ENCODE measurements around the gene CSNK1E.

Gene CSNK1E

DNA sequence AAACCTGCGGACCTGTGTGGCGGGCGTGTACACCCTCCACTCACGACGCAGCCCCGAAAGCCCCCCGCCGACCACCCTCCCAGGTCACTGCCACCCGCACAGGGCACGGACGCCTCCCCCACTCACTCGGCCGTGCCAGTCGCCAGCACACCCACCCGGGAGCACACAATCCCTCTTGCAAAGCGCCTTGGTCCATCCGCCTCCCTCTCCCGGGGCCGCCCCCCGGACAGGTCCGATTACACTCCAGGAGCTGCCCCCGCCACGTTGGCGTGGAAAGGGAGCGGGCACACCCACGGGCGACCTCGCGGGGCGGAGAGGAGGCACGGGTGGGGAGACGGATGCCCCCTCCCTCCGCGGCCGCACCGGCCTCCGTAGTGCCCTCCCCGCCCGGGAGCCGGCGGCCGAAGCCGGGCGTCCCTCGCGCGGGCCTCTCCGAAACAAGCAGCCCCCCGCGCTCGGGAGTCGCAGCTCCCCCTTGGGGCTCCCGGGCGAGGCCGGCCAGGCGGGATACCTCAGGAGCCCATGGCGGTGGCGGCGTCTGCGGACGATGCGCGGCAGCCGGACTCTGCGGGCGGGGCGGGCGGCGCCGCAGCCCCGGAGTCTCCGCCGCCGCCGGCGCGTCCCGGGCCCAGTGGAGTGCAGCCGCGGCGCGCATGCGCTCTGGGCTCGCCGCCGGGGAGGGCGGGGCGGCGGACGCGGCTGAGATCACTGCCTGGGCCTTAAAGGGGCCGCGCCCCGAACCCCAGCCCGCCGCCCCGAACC lies 44.7 kb downstream of the CSNK1E start, which contains the start of gene TMEM184B:
TSS of gene TMEM184B (minus strand) at position 638 of the 762 bp plus-strand sequence. CDS start 25,049 bp downstream, outside the sequence.
- peak; percentile 79 for DNase-seq

DNA sequence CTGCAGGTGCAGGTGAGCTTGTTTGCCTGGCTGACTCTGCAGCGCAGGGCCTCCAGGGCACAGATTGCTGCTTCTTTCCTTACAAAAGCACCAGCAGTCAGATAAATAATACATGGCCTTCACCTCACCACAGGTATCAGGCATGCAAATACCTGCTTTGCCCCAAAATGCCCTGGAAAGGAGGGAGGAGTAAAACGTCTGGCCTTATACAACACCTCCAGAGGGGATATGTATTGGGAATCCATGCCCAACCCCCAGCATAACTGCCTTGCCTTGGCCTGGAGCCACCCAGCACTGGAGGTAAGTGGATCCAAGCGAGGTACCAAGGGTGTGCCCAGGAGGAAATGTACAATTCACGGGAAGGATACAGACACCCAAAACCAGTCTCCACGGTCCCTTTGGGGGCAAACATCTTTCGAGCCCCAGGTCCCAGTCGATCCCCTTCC lies 45.3 kb downstream of the CSNK1E start:
- no peak for DNase-seq

DNA sequence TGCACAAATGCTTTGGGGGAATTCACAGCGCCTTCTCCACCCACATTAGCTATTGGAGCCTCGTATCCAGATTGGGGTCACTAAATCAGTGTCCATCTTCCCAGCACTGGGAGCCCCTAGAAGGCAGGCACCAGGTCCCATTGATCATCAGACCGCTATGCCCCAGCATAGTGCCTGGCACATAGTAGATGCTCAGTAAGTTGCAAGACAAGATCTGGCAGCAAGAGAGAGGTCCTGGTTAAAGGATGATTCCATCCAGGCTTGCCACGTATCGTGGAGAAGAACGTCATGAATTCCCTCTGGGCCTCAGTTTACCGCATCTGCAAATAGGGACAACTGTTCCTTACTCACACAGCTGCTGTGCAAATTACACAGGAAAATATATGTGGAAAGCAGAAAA lies 46.1 kb downstream of the CSNK1E start:
- no peak for DNase-seq

GRCh38 chr22:38270091-38270992 lies 46.9 kb downstream of the CSNK1E start:
- peak; percentile 76 for DNase-seq

- DNase-seq, result no peak
Measured at GRCh38 chr22:38269466-38269865, 47.8 kb downstream of the CSNK1E start.

- DNase-seq, result no peak
Measured at GRCh38 chr22:38267086-38267485, 50.1 kb downstream of the CSNK1E start.

DNA sequence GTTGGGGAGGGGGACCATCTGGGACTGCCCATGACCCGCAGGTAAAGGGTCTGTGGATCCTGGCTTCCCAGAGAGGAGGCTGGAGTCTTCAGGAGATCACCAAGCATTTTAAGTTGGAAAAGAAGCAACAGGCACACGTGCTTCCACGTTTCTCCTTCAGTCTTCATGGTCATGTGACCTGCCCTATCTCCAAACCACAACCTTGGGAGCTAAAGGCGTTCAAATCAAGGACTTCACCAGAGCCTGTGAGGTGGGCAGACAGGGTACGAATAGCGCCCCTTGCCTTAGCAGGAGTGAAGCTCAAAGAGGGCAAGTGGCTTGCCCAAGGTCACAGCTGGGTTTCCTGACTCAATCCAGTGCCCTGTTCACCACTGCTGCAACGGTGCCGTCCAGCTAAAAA lies 51.1 kb downstream of the CSNK1E start:
- DNase-seq, result no peak

GRCh38 chr22:38264322-38264843 lies 52.9 kb downstream of the CSNK1E start:
- no peak for DNase-seq

DNA sequence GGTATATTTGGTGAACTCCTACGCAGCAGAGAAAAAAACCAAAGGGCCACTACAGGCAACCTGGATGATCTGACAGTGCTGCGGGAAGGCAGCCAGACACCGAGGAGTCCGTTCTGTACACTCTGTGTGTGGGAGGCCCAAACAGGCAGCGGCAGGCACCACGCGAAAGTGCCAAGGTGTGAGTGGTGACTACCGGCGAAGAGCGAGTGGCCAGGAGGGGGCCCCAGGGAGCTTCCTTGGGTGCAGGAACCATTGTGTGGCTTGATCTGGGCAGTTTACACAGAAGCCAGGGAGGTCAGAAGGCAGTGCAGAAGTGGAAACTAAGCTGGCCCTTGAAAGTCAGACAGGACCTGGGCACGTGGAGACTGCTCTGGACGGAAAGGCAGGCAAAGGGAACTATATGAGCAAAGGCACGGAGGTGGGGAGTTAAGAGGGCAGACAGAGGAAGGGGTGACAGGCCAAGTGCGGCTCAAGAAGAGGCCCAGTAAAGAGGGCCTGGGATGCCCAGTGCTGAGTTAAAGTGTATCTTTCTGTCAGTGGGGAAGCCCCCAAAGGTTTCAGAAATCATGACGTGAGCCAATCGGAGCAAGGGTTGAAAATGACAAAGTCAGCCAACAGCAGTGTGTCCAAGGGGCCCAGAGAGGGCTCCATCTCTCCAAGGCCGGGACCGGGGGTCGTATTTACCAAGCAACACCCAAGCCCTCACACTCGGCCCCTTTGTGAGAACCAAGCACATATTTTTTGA lies 55.0 kb downstream of the CSNK1E start:
- DNase-seq, result no peak

- DNase-seq, result peak; percentile 75
Measured at GRCh38 chr22:38260761-38261681, 56.2 kb downstream of the CSNK1E start.

- no peak for DNase-seq
Measured at GRCh38 chr22:38259370-38259769, 57.9 kb downstream of the CSNK1E start.

DNA sequence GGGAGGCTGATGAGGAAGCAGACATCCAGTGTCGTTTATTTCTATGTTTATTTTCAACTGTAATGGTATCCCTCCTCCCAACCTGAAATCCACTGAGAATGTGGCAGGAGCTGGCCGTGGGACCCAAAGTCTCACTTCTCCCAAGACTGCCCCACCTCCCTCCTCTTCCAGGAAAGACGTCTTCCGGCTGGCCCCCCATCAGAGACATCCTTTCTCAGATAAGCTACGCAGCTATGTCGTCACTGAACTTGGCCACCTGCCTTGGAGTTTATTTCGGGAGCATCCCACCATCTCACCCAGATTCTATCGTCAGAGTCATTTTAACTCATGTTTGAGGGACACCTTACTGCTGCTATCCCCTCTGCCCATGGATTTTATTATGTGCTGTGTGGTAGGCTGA lies 58.3 kb downstream of the CSNK1E start:
- no peak for DNase-seq

DNA sequence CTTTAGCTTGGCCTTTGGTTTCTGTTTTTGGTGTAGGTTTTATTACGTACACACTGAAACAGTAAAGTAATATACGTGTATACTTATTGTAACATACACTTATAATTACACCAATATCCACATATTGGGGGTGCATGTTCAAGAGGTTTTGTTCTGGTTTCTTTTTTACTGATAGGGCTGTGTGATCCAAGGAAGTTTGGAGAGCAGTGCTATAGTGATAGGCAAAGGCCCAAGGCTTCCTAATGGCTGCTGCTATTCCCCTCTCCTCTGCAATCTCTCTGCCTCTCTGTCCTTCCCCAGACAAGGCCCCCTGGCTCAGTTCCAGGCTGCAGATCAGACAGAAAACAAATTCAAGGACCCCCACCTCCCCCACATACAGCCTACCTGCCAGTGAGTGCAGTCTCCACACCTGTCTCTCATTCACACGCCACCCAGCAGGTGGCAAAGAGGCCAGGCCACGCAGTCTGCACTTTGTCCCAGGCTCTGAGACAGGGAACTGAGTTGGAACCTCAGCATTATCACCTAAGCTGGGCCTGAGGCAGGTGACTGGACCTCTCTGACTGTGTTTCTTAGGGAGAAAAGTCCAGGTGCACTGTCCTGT lies 59.5 kb downstream of the CSNK1E start:
- no peak for DNase-seq

- DNase-seq, result no peak
Measured at GRCh38 chr22:38257181-38257580, 60.1 kb downstream of the CSNK1E start.

GRCh38 chr22:38255697-38256096 lies 61.5 kb downstream of the CSNK1E start:
- DNase-seq, result no peak

GRCh38 chr22:38251341-38251692 lies 65.9 kb downstream of the CSNK1E start:
- no peak for DNase-seq

GRCh38 chr22:38250643-38251340 lies 66.4 kb downstream of the CSNK1E start:
- DNase-seq, result no peak

GRCh38 chr22:38249803-38250642 lies 67.2 kb downstream of the CSNK1E start:
- no peak for DNase-seq

DNA sequence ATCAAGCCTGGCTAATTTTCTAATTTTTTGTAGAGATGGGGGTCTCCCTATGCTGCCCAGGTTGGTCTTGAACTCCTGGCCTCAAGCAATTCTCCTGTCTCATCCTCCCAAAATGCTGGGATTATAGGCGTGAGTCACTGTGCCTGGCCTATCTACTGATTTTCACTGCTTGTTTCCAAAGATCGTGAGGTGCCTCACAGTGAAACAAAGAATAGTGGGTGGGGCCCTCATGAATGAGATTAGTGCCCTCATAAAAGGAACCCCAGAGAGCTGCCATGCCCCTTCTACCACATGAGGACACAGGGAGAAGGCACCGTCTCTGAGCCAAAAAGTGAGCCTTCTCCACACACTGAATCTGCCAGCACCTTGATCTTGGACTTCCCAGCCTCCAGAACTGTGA lies 67.9 kb downstream of the CSNK1E start:
- DNase-seq, result no peak

- no peak for DNase-seq
Measured at GRCh38 chr22:38248280-38248679, 69.0 kb downstream of the CSNK1E start.
